Fibroblast of mammary gland (primary cell): Measurements from ENCODE around the gene PCDHB6.
A peak's percentile ranks its signal among the peaks of the same experiment; 100 is the strongest.
"Not testable (repeated sequence)": the region's sequence is repeated elsewhere in the genome, so short reads cannot be mapped to it uniquely, and the experiment has no call there.

Experiments used
- DNase-seq: peaks from one replicate; pipeline ENCODE4 v3.0.0-alpha.2; 2010; ENCODE audit warnings: low read depth
- H3K4me3 ChIP-seq: 2 replicates; pipeline ENCODE4 v1.5.1; 2011; ENCODE audit warnings: low read depth, mild to moderate bottlenecking, low read length, moderate library complexity; ENCODE audit not compliant: control insufficient read depth
- TF ChIP-seq, protein P1 (sequence below): conservative IDR thresholded peaks from 2 replicates; pipeline ENCODE4 v1.5.1; 2011; ENCODE audit warnings: low read depth, low read length, inconsistent platforms; ENCODE audit not compliant: control insufficient read depth, insufficient read depth

PCDHB6 gene

DNA sequence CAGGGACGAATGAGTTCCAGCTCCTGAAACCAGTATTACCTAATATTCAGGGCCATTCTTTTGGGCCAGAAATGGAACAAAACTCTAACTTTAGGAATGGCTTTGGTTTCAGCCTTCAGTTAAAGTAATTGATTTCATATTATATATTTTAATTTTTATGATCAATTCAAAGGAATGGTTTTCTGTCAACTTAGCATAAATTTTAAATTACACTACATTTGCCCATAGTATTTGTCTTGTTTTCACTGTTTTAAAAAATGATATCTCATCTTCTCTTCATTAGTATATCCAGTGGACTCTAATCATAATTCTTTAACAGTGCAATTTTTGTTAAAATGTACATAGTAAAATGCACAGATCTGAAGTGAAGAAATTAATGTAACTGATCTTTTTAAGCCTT, 30.5 kb downstream of the PCDHB6 start:
- TF ChIP-seq, protein P1, sequence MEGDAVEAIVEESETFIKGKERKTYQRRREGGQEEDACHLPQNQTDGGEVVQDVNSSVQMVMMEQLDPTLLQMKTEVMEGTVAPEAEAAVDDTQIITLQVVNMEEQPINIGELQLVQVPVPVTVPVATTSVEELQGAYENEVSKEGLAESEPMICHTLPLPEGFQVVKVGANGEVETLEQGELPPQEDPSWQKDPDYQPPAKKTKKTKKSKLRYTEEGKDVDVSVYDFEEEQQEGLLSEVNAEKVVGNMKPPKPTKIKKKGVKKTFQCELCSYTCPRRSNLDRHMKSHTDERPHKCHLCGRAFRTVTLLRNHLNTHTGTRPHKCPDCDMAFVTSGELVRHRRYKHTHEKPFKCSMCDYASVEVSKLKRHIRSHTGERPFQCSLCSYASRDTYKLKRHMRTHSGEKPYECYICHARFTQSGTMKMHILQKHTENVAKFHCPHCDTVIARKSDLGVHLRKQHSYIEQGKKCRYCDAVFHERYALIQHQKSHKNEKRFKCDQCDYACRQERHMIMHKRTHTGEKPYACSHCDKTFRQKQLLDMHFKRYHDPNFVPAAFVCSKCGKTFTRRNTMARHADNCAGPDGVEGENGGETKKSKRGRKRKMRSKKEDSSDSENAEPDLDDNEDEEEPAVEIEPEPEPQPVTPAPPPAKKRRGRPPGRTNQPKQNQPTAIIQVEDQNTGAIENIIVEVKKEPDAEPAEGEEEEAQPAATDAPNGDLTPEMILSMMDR: no peak
- no peak for DNase-seq
- H3K4me3 ChIP-seq: no peak overlapping the region

DNA sequence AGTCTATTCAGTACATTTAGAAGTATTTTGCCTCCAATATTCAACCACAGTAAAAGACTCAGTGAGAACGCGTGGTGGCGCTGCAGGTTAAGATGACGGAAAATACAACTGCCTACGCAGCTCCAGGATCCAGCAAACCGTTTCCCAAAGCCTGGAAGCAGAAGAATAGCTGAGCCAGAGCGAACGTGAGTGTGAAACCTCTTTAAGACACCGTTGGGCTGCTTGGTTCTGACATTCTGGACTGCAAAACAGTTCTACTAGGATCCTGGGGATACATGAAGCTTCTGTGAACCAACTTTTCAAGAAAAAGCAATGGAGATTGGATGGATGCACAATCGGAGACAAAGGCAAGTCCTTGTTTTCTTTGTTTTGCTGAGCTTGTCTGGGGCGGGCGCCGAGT, 32.4 kb downstream of the PCDHB6 start, which contains the start of gene PCDHB16:
TSS of gene PCDHB16 (plus strand) at position 140 of the 400 bp plus-strand sequence. CDS start at position 313, 173 bp downstream.
- no peak within 1 kb of the TSS for H3K4me3 ChIP-seq
- TF ChIP-seq, protein P1: no peak
- peak; percentile 17 for DNase-seq

DNA sequence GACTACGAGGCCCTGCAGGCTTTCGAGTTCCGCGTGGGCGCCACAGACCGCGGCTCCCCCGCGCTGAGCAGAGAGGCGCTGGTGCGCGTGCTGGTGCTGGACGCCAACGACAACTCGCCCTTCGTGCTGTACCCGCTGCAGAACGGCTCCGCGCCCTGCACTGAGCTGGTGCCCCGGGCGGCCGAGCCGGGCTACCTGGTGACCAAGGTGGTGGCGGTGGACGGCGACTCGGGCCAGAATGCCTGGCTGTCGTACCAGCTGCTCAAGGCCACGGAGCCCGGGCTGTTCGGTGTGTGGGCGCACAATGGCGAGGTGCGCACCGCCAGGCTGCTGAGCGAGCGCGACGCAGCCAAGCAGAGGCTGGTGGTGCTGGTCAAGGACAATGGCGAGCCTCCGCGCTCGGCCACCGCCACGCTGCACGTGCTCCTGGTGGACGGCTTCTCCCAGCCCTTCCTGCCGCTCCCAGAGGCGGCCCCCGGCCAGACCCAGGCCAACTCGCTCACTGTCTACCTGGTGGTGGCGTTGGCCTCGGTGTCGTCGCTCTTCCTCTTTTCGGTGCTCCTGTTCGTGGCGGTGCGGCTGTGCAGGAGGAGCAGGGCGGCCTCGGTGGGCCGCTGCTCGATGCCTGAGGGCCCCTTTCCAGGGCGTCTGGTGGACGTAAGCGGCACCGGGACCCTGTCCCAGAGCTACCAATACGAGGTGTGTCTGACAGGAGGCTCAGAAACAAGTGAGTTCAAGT, 34.4 kb downstream of the PCDHB6 start:
- not testable (repeated sequence) for DNase-seq, H3K4me3 ChIP-seq

DNA sequence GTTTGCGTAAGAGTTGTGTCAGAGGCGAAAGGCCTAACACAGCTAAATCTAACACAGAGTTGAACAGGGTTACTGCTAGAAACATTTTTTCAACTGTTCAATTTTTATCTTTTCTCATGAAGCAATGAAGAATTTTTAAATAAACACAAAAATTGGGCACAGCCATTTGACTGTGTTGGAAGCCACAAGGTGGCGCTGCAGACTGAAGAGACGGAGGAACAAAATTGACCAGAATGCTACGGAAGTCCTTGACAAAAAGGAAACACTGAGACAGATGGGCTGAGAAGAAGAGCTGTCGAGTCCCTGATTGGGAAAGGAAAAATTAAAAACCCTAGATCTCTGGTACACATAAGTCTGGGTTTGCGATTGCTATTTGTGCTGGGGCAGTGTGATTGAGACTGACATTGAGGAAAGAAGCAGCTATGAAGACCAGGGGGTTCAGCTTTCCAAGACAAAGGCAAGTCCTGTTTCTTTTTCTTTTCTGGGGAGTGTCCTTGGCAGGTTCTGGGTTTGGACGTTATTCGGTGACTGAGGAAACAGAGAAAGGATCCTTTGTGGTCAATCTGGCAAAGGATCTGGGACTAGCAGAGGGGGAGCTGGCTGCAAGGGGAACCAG, 37.1 kb downstream of the PCDHB6 start, which contains the start of gene PCDHB9:
TSS of gene PCDHB9 (plus strand) at position 265 of the 616 bp plus-strand sequence. CDS start at position 423, 158 bp downstream.
- TF ChIP-seq, protein P1: peak; percentile 31
- peak; percentile 16 for DNase-seq
- H3K4me3 ChIP-seq: no peak within 1 kb of the TSS

GRCh38 chr5:141188682-141189081, 38.8 kb downstream of the PCDHB6 start:
- not testable (repeated sequence) for H3K4me3 ChIP-seq, DNase-seq

DNA sequence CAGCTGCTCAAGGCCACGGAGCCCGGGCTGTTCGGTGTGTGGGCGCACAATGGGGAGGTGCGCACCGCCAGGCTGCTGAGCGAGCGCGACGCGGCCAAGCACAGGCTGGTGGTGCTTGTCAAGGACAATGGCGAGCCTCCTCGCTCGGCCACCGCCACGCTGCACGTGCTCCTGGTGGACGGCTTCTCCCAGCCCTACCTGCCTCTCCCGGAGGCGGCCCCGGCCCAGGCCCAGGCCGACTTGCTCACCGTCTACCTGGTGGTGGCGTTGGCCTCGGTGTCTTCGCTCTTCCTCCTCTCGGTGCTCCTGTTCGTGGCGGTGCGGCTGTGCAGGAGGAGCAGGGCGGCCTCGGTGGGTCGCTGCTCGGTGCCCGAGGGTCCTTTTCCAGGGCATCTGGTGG, 39.3 kb downstream of the PCDHB6 start:
- DNase-seq, H3K4me3 ChIP-seq: not testable (repeated sequence)

- H3K4me3 ChIP-seq: no peak within 1 kb of the TSS
- DNase-seq: peak; percentile 8
- TF ChIP-seq, protein P1: peak; percentile 35
Observed at GRCh38 chr5:141192110-141192725, 42.4 kb downstream of the PCDHB6 start, which contains the start of gene PCDHB10. Gene PCDHB10, plus strand, starts transcription at chr5:141192353. Its CDS starts 200 bp downstream, at chr5:141192553.

GRCh38 chr5:141194332-141194731, 44.5 kb downstream of the PCDHB6 start:
- H3K4me3 ChIP-seq, DNase-seq: not testable (repeated sequence)
